A673 (cell line): ENCODE data around the gene INPP4B. TPM values are rescaled to one million over a fixed set of nuclear protein-coding genes. Genes with fewer than 3 reads are reported as not detected.

Experiments used
- BruUV-seq: library from RNA; stranded (reverse); fragments of 400-500 nt; replicated peaks from 2 replicates; lab custom pipeline; 2021; lab: Mats Ljungman, UMichigan
- CTCF ChIA-PET: fragments of 300-600 bp; sonication (Branson Sonifier 250); formaldehyde crosslinking; loops from one replicate; lab custom pipeline; 2022; ENCODE audit warnings: antibody characterized with exemption; lab: Charles Lee
- POLR2A ChIA-PET: fragments of 300-600 bp; sonication (Branson Sonifier 250); formaldehyde crosslinking; loops from one replicate; lab custom pipeline; 2022; ENCODE audit warnings: antibody characterized with exemption; ENCODE audit not compliant: low non-redundant PET; lab: Charles Lee
- DNase-seq: peaks from one replicate; pipeline ENCODE4 v3.0.0-alpha.2; 2015; ENCODE audit warnings: low spot score
- H3K27ac ChIP-seq: fragments of 200-600 bp; sonication (generic); 2 replicates; pipeline ENCODE4 v1.5.1; 2016; ENCODE audit warnings: mixed run types, low read depth, mild to moderate bottlenecking, mixed read lengths, antibody characterized with exemption, low read length; ENCODE audit not compliant: poor library complexity, severe bottlenecking
- H3K27me3 ChIP-seq: fragments of 200-600 bp; sonication (generic); replicated peaks from 2 replicates; pipeline ENCODE4 v1.6.1; 2017; ENCODE audit warnings: mixed run types, low read depth, mild to moderate bottlenecking, mixed read lengths, antibody characterized with exemption, low read length; ENCODE audit not compliant: insufficient read depth, poor library complexity
- H3K36me3 ChIP-seq: fragments of 200-600 bp; sonication (generic); 2 replicates; pipeline ENCODE4 v1.6.1; 2016; ENCODE audit warnings: mixed run types, mild to moderate bottlenecking, mixed read lengths, antibody characterized with exemption, low read length; ENCODE audit not compliant: insufficient read depth, poor library complexity, severe bottlenecking
- H3K4me1 ChIP-seq: fragments of 200-600 bp; sonication (generic); 2 replicates; pipeline ENCODE4 v1.6.1; 2017; ENCODE audit warnings: mixed run types, mild to moderate bottlenecking, mixed read lengths, antibody characterized with exemption, low read length; ENCODE audit not compliant: insufficient read depth, poor library complexity, severe bottlenecking
- H3K4me3 ChIP-seq: fragments of 200-600 bp; sonication (generic); 2 replicates; pipeline ENCODE4 v1.5.1; 2016; ENCODE audit warnings: low read depth, mixed run types, mild to moderate bottlenecking, mixed read lengths, low read length; ENCODE audit not compliant: poor library complexity, severe bottlenecking
- H3K9me3 ChIP-seq: fragments of 200-600 bp; sonication (generic); 2 replicates; pipeline ENCODE4 v1.6.1; 2016; ENCODE audit warnings: mixed run types, low read depth, mild to moderate bottlenecking, mixed read lengths, antibody characterized with exemption, low read length; ENCODE audit not compliant: poor library complexity, severe bottlenecking
- CTCF ChIP-seq: fragments of 300-800, 200-600 bp; sonication (generic); conservative IDR thresholded peaks from 2 replicates; pipeline ENCODE4 v1.5.1; 2017; ENCODE audit warnings: low read depth, mild to moderate bottlenecking, antibody characterized with exemption, low read length, moderate library complexity, mixed read lengths
- EZH2 ChIP-seq: fragments of 200-600 bp; sonication (generic); IDR thresholded peaks from 2 replicates; pipeline ENCODE4 v1.6.1; 2017; ENCODE audit warnings: borderline replicate concordance, low read depth, mild to moderate bottlenecking, mixed read lengths, antibody characterized with exemption, low read length; ENCODE audit not compliant: poor library complexity, severe bottlenecking
- intact Hi-C: fragments of 100-400 bp; cut with micrococcal nuclease; formaldehyde crosslinking; loops from one replicate; pipeline ENCODE4 v1.10.0; 2022; ENCODE audit not compliant: unreplicated experiment
- total RNA-seq: library from RNA; stranded (reverse); gene quantifications from 2 replicates; pipeline ENCODE4 v1.2.3, GENCODE V29; 2021

Gene INPP4B
- total RNA-seq, 1 experiment from 2014 or later, result 13.1 TPM

- intact Hi-C loops, result no loop called here
- POLR2A ChIA-PET, result no interaction called here
- no TSS peak for BruUV-seq
These were observed 67.2 kb downstream of the INPP4B start for GRCh38 chr4:142778900-142779299.

GRCh38 chr4:142778430-142778829, 67.7 kb downstream of the INPP4B start:
- Histone ChIP-seq H3K36me3 (no peaks in the 10 kb centered on the region), H3K9me3 (no peaks in the 10 kb centered on the region), H3K4me3 (no peak overlapping the region), H3K27ac (no peak overlapping the region), H3K27me3 (no peaks in the 10 kb centered on the region), H3K4me1 (no peaks in the 10 kb centered on the region)
- no peak for DNase-seq
- CTCF ChIA-PET, result no interaction called here
- POLR2A ChIA-PET, result no interaction called here
- no peak for TF ChIP-seq EZH2
- TF ChIP-seq CTCF, result no peak
- intact Hi-C loops, result no loop called here
- no TSS peak for BruUV-seq

More at GRCh38 chr4:142778900-142779299, 67.2 kb downstream of the INPP4B start:
- TF ChIP-seq EZH2 (no peak), CTCF (no peak)
- no peaks in the 10 kb centered on the region for H3K27me3 ChIP-seq
- CTCF ChIA-PET, result no interaction called here
- H3K4me3 ChIP-seq, result no peak overlapping the region
- no peak for DNase-seq
- no peaks in the 10 kb centered on the region for H3K9me3 ChIP-seq
- H3K27ac ChIP-seq, result no peak overlapping the region
- H3K36me3 ChIP-seq, result no peaks in the 10 kb centered on the region
- no peaks in the 10 kb centered on the region for H3K4me1 ChIP-seq

GRCh38 chr4:142777045-142777743, 68.9 kb downstream of the INPP4B start:
- H3K4me3 ChIP-seq, result no peak overlapping the region
- intact Hi-C loops, result no loop called here
- CTCF ChIA-PET, result no interaction called here
- no peak for DNase-seq
- BruUV-seq, result no TSS peak
- H3K27me3 ChIP-seq, result no peaks in the 10 kb centered on the region
- no peak for TF ChIP-seq EZH2
- no peak for TF ChIP-seq CTCF
- POLR2A ChIA-PET, result no interaction called here
- H3K36me3 ChIP-seq, result no peaks in the 10 kb centered on the region
- no peaks in the 10 kb centered on the region for H3K9me3 ChIP-seq
- no peak overlapping the region for H3K27ac ChIP-seq
- H3K4me1 ChIP-seq, result no peaks in the 10 kb centered on the region
